Upper lobe of left lung (tissue), 4 donors: ENCODE measurements around the gene CDX2.

Experiments used
- POLR2AphosphoS5 ChIP-seq, 2 donors: sonication (generic); formaldehyde crosslinking; IDR thresholded peaks; one replicate each; pipeline ENCODE4 v1.5.1; 2017; ENCODE audit warnings: antibody characterized with exemption in 2 of 2
- TF ChIP-seq, protein P1 (sequence below), 6 experiments: fragments of 450-650 bp in 4 of 6; fragments of 200-600 bp in 2 of 6; sonication (generic) in 2 of 6; IDR thresholded peaks; one replicate each; pipeline ENCODE4 v1.5.1; 2016 to 2019; ENCODE audit warnings: antibody characterized with exemption in 6 of 6

GRCh38 chr13:27919934-27920676 lies 49.0 kb downstream of the CDX2 start, which contains the start of gene PDX1:
- TF ChIP-seq, protein P1, sequence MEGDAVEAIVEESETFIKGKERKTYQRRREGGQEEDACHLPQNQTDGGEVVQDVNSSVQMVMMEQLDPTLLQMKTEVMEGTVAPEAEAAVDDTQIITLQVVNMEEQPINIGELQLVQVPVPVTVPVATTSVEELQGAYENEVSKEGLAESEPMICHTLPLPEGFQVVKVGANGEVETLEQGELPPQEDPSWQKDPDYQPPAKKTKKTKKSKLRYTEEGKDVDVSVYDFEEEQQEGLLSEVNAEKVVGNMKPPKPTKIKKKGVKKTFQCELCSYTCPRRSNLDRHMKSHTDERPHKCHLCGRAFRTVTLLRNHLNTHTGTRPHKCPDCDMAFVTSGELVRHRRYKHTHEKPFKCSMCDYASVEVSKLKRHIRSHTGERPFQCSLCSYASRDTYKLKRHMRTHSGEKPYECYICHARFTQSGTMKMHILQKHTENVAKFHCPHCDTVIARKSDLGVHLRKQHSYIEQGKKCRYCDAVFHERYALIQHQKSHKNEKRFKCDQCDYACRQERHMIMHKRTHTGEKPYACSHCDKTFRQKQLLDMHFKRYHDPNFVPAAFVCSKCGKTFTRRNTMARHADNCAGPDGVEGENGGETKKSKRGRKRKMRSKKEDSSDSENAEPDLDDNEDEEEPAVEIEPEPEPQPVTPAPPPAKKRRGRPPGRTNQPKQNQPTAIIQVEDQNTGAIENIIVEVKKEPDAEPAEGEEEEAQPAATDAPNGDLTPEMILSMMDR (IDR thresholded peaks at IDR 0.05): no peak
- TF ChIP-seq POLR2AphosphoS5 (IDR thresholded peaks at IDR 0.05): no peak
